ENCODE results near the gene KPNA1.

Gene KPNA1

DNA sequence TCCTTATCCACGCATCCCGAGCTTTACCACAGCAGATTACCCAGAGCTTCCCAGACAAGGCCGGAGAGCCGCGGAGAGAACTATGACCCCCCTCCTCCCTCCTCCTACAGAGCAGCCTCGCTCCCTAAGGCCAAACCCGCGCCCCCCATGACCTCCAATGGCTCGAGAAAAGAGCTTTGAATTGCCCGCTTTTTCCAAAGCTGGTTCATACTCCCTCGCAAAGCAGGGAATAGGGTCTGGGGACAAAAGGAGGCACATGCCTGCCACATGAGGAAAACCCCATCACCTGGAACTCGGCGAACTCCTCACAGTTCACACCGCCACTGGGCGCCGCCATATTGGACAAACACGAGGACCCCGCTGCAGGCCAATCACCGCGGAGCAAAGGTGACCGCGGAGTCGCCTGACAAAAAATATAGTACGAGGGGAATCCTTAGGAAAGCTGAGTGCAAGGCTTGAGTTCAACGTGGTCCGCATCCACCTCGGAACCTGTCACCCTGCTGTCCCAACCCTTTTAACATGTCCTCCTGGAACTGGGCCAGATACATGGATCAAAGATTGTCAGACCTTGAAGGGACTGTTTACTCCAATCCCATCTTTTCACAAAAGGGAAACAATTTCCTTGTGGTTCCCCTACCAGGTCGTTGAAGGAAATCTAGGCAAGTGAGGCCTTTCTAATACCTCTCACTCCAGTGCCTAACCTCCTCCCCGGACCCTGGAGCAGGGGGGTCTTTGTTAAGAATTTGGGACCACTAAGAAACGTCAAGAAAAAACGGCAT, 131.7 kb downstream of the KPNA1 start, which contains the start of gene MIX23:
TSS of gene MIX23 (minus strand) at position 344 of the 779 bp plus-strand sequence. CDS start at position 337, 7 bp downstream.
- DNase-seq (ENCODE audit: low spot score): peak; percentile 87

DNA sequence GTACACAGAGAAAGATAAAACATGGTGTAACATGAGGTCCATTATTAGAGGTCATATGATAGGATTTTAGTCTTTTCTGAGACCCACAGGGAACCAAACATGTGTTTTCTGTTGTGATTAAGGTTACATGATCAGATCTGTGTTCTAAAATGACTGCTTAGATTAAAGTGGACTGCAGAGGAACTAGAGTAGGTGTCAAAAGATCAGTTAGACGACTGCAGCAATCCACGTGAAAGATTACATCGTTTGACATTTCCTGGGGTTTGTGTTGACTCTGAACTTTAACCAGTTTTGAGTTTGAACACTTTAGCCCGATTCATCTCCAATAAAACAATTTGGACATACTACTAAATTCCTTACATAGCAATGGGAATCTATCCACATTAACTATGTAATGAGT, 136.8 kb downstream of the KPNA1 start:
- DNase-seq (ENCODE audit: low spot score): no peak

DNA sequence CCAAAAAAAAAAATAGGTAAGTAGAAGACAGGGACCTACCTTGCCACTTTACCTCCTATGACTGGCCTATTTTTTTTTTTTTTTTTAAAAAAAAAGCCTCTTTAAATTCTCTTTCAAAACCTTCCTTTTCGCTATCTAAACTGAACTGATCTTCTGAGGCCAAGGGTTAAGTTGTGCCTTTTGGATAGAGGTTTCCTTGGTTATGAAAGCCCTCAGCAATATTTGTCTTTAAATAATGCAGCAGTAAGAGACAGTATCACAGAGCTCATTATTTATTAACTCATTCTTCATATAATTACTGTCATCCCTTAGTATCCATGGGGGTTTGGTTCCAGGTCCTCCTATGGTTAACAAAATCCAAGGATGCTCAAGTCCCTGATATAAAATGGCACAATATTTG, 140.7 kb downstream of the KPNA1 start:
- DNase-seq (ENCODE audit: low spot score): no peak
